Kidney (tissue), 14 donors: Measurements from ENCODE around the gene BICD2. TPM values are rescaled to one million over a fixed set of nuclear protein-coding genes. Genes with fewer than 3 reads are reported as not detected.

Experiments used
- DNase-seq, 5 donors: peaks; one replicate each; pipeline ENCODE4 v3.0.0-alpha.2; 2013 to 2020
- FAIRE-seq: peaks from 2 replicates; lab custom pipeline; 2012; peaks lifted over from hg19 to GRCh38; lab: Jason Lieb, UNC
- H3K27ac ChIP-seq, 2 donors: one replicate each; pipeline ENCODE4 v1.7.0; 2013; ENCODE audit warnings: low read depth in 2 of 2, low read length in 2 of 2, inconsistent platforms in 1 of 2
- H3K27me3 ChIP-seq: one replicate; pipeline ENCODE4 v1.7.1; 2013; ENCODE audit warnings: low read length, inconsistent platforms; ENCODE audit not compliant: control insufficient read depth, insufficient read depth
- H3K36me3 ChIP-seq, 3 donors: one replicate each; pipeline versions ENCODE4 v1.7.0 to v1.7.1; 2013; ENCODE audit warnings: low read length in 3 of 3, control low read depth in 1 of 3, inconsistent platforms in 1 of 3; ENCODE audit not compliant: insufficient read depth in 3 of 3, control insufficient read depth in 2 of 3
- H3K4me1 ChIP-seq, 3 donors: one replicate each; pipeline versions ENCODE4 v1.7.0 to v1.7.1; 2013; ENCODE audit warnings: low read length in 3 of 3, inconsistent platforms in 1 of 3, low read depth in 1 of 3; ENCODE audit not compliant: control insufficient read depth in 2 of 3, insufficient read depth in 2 of 3
- H3K4me3 ChIP-seq, 3 donors: one replicate each; pipeline versions ENCODE4 v1.7.0 to v1.8.1; 2013; ENCODE audit warnings: low read length in 3 of 3, control low read depth in 1 of 3, inconsistent platforms in 1 of 3
- H3K9ac ChIP-seq, 3 donors: one replicate each; pipeline versions ENCODE4 v1.7.0 to v1.7.1; 2013; ENCODE audit warnings: low read length in 3 of 3, control low read depth in 1 of 3, inconsistent platforms in 1 of 3
- H3K9me3 ChIP-seq, 3 donors: one replicate each; pipeline versions ENCODE4 v1.7.0 to v1.7.1; 2013; ENCODE audit warnings: low read length in 3 of 3, control low read depth in 1 of 3, inconsistent platforms in 1 of 3; ENCODE audit not compliant: control insufficient read depth in 2 of 3, insufficient read depth in 1 of 3
- intact Hi-C: fragments of 100-400 bp; cut with DNase I; formaldehyde crosslinking; loops from one replicate; pipeline ENCODE4 v1.11.1; 2022
- polyA plus RNA-seq: library from polyadenylated mRNA; stranded (reverse); fragments of 350-450 nt; fragmentation: Illumina TruSeq; extraction: RNeasy Lipid Tissue Mini Kit (QIAGEN cat#74804); gene quantifications from one replicate; pipeline ENCODE4 v1.2.3, GENCODE V29; 2014; ENCODE audit warnings: low read depth, low replicate concordance; ENCODE audit not compliant: insufficient read depth
- total RNA-seq: library from RNA; stranded (reverse); fragmentation: NEBNext Ultra II Directional; extraction: Animal tissue kit (Norgen Biotek cat#: 25700); gene quantifications from one replicate; pipeline ENCODE4 v1.2.1, GENCODE V29; 2021
- TF ChIP-seq, protein P1 (sequence below): IDR thresholded peaks from 3 replicates; pipeline ENCODE4 v1.5.1; 2012; ENCODE audit warnings: mild to moderate bottlenecking, moderate library complexity, borderline replicate concordance; ENCODE audit not compliant: insufficient read depth; ENCODE audit errors: extremely low read depth
- donor health status: control.
- donor health status: control.
- donor health status: control.
- donor health status: control.
- donor health status: control.
- donor health status: DM: yes; HTN: yes; CAD: no.
- donor health status: Normal renal cell carcinoma (clear cell type).

Gene BICD2
- total and polyA plus RNA-seq, 2 donors from 2014 or later = 10.0 to 25.2 TPM

DNA sequence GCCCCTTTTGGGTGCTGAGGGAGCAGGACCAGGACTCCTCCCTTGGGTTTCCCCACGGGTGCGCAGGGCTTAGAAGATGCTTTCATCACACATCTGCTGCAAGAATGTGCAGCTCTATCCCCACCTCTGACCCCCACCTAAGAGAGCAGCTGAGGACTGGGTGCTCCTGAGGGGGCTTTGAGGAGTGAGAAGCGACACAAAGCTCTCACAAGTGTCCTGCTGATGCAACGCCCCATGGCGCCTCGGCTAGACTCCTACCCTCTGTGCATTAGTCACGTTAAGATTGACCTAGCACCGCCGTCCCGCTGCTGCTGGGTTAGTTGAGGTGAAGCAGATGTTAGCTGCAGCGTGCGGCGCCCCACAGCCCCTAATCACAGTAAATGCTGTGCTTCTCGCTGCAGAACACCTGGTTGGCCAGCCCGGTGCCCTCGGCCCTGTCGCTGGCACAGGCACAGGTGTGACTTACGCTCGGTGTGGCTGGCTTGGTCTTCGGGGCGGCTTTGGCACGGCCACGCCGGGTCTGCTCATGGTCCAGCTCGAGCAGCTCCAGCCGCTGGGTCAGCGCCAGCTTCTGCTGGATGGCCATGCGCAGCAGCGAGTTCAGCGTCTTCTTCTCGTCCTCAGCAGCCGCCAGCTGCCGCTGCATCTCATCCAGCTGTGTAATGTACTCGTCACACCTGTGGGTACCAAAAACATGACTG is 49.7 kb downstream of the BICD2 start:
- TF ChIP-seq, protein P1, sequence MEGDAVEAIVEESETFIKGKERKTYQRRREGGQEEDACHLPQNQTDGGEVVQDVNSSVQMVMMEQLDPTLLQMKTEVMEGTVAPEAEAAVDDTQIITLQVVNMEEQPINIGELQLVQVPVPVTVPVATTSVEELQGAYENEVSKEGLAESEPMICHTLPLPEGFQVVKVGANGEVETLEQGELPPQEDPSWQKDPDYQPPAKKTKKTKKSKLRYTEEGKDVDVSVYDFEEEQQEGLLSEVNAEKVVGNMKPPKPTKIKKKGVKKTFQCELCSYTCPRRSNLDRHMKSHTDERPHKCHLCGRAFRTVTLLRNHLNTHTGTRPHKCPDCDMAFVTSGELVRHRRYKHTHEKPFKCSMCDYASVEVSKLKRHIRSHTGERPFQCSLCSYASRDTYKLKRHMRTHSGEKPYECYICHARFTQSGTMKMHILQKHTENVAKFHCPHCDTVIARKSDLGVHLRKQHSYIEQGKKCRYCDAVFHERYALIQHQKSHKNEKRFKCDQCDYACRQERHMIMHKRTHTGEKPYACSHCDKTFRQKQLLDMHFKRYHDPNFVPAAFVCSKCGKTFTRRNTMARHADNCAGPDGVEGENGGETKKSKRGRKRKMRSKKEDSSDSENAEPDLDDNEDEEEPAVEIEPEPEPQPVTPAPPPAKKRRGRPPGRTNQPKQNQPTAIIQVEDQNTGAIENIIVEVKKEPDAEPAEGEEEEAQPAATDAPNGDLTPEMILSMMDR = no peak

DNA sequence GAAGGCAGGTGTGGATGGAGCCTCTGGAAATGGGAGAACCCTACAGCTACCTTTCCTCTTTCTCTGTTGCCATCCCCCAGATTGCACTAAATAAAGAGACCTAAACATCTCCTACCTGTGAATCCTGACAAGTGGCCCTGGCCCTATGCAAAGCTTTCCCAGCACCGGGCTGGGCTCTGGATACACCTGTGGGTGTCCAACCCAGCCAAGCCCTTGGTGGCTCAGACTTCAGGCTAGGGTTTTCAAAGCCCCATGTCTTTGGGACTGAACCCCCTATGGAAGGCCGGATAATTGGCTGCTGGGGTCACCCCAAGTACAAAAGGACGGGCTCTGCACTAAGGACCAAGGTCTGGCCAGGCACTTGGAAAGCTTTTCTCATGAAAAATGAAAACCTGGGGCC is 50.6 kb downstream of the BICD2 start:
- no peaks in the 10 kb centered on the region for H3K27me3 ChIP-seq
- no peak for FAIRE-seq
- H3K9ac ChIP-seq = no peak overlapping the region
- H3K27ac ChIP-seq = no peak overlapping the region
- no peaks in the 10 kb centered on the region for H3K4me1 ChIP-seq
- no peaks in the 10 kb centered on the region for H3K9me3 ChIP-seq
- TF ChIP-seq, protein P1 = no peak
- DNase-seq = no peak
- H3K4me3 ChIP-seq = no peak overlapping the region
- intact Hi-C loops = no loop called here
- peaks cover 0 to 62% (median 41%) of the 10 kb centered on the region in 3 donors for H3K36me3 ChIP-seq

More for the DNA sequence above, 49.7 kb downstream of the BICD2 start:
- no peaks in the 10 kb centered on the region for H3K27me3 ChIP-seq
- no peak overlapping the region for H3K9ac ChIP-seq
- no peak overlapping the region for H3K27ac ChIP-seq
- peak in 1 of 5 donors; percentile 61 for DNase-seq
- FAIRE-seq = no peak
- H3K9me3 ChIP-seq = no peaks in the 10 kb centered on the region
- no peak overlapping the region for H3K4me3 ChIP-seq
- intact Hi-C loops = loop anchor here (5.0 kb wide), 1 partner anchor 77 kb away; no protein-coding TSS in a partner anchor
- no peaks in the 10 kb centered on the region for H3K4me1 ChIP-seq
- peaks cover 0 to 63% (median 43%) of the 10 kb centered on the region in 3 donors for H3K36me3 ChIP-seq

DNA sequence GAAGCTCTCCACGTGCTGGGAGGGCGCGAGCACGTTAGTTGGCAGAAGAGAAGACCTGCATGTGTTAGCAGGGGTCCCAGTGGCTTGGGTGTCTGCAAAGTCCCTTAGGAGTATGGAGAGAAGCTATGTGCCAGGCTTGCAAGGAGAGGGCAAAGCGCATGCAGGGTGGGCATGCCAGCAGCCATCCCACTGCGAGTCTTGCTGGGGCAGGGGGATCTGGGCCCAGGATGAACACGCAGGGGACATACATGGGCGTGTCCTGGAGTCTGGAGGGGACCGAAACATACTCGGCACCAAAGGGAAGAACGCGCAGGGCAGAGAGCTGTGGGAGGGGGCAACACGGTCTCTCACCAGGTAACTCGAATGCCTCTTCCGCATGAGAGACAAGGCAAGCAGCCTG is 51.1 kb downstream of the BICD2 start:
- TF ChIP-seq, protein P1 = no peak
- Histone ChIP-seq H3K4me3 (no peak overlapping the region), H3K27me3 (no peaks in the 10 kb centered on the region), H3K27ac (no peak overlapping the region), H3K4me1 (no peaks in the 10 kb centered on the region), H3K9ac (no peak overlapping the region), H3K36me3 (peaks cover 0 to 62% (median 41%) of the 10 kb centered on the region in 3 donors), H3K9me3 (no peaks in the 10 kb centered on the region)
- FAIRE-seq (no peak), DNase-seq (no peak)
- intact Hi-C loops = no loop called here
